Measurements from ENCODE around the gene SMG1. TPM values are rescaled to one million over a fixed set of nuclear protein-coding genes. Genes with fewer than 3 reads are reported as not detected.
"Not testable (repeated sequence)": the region's sequence is repeated elsewhere in the genome, so short reads cannot be mapped to it uniquely, and the experiment has no call there.

SMG1 gene
- total RNA-seq, 1 donor from 2014 or later: 67.1 TPM

- H3K36me3 ChIP-seq (ENCODE audit: control insufficient read depth, insufficient read depth, low read length): no peaks in the 10 kb centered on the region
- DNase-seq (ENCODE audit: low read depth): no peak
- no peak overlapping the region for H3K4me3 ChIP-seq (ENCODE audit: low read depth, low read length)
- TF ChIP-seq CTCF (IDR thresholded peaks at IDR 0.05; ENCODE audit: insufficient read depth, low read length, severe bottlenecking): no peak
- H3K27me3 ChIP-seq (ENCODE audit: control insufficient read depth, insufficient read depth, low read length): no peaks in the 10 kb centered on the region
- FAIRE-seq: no peak
Observed at GRCh38 chr16:18937390-18937789, 11.2 kb upstream of the SMG1 start.

- TF ChIP-seq CTCF (IDR thresholded peaks at IDR 0.05; ENCODE audit: insufficient read depth, low read length, severe bottlenecking): no peak
- no peak overlapping the region for H3K4me3 ChIP-seq (ENCODE audit: low read depth, low read length)
- no peaks in the 10 kb centered on the region for H3K36me3 ChIP-seq (ENCODE audit: control insufficient read depth, insufficient read depth, low read length)
- DNase-seq (ENCODE audit: low read depth) (no peak), FAIRE-seq (no peak)
- H3K27me3 ChIP-seq (ENCODE audit: control insufficient read depth, insufficient read depth, low read length): no peaks in the 10 kb centered on the region
Observed at GRCh38 chr16:18936727-18937340, 10.6 kb upstream of the SMG1 start.

- H3K27me3 ChIP-seq (ENCODE audit: control insufficient read depth, insufficient read depth, low read length): no peaks in the 10 kb centered on the region
- DNase-seq (ENCODE audit: low read depth): no peak
- H3K36me3 ChIP-seq (ENCODE audit: control insufficient read depth, insufficient read depth, low read length): no peaks in the 10 kb centered on the region
- H3K4me3 ChIP-seq (ENCODE audit: low read depth, low read length): no peak overlapping the region
- no peak for TF ChIP-seq CTCF (IDR thresholded peaks at IDR 0.05; ENCODE audit: insufficient read depth, low read length, severe bottlenecking)
- no peak for FAIRE-seq
Observed at GRCh38 chr16:18933501-18933900, 7.3 kb upstream of the SMG1 start.

- no peak overlapping the region for H3K4me3 ChIP-seq (ENCODE audit: low read depth, low read length)
- no peak for FAIRE-seq
- no peaks in the 10 kb centered on the region for H3K27me3 ChIP-seq (ENCODE audit: control insufficient read depth, insufficient read depth, low read length)
- no peak for TF ChIP-seq CTCF (IDR thresholded peaks at IDR 0.05; ENCODE audit: insufficient read depth, low read length, severe bottlenecking)
- DNase-seq (ENCODE audit: low read depth): no peak
- no peaks in the 10 kb centered on the region for H3K36me3 ChIP-seq (ENCODE audit: control insufficient read depth, insufficient read depth, low read length)
Observed at GRCh38 chr16:18932243-18932987, 6.2 kb upstream of the SMG1 start.

GRCh38 chr16:18931756-18932155 is 5.5 kb upstream of the SMG1 start:
- Histone ChIP-seq H3K36me3 (ENCODE audit: control insufficient read depth, insufficient read depth, low read length) (no peaks in the 10 kb centered on the region), H3K27me3 (ENCODE audit: control insufficient read depth, insufficient read depth, low read length) (no peaks in the 10 kb centered on the region), H3K4me3 (ENCODE audit: low read depth, low read length) (no peak overlapping the region)
- DNase-seq (ENCODE audit: low read depth) (no peak), FAIRE-seq (no peak)
- TF ChIP-seq CTCF (IDR thresholded peaks at IDR 0.05; ENCODE audit: insufficient read depth, low read length, severe bottlenecking): no peak

GRCh38 chr16:18930095-18930494 is 3.9 kb upstream of the SMG1 start:
- not testable (repeated sequence) for H3K4me3 ChIP-seq (ENCODE audit: low read depth, low read length); FAIRE-seq; DNase-seq (ENCODE audit: low read depth)

GRCh38 chr16:18928073-18928472 is 1.9 kb upstream of the SMG1 start:
- not testable (repeated sequence) for H3K4me3 ChIP-seq (ENCODE audit: low read depth, low read length); DNase-seq (ENCODE audit: low read depth); H3K27me3 ChIP-seq (ENCODE audit: control insufficient read depth, insufficient read depth, low read length); FAIRE-seq; H3K36me3 ChIP-seq (ENCODE audit: control insufficient read depth, insufficient read depth, low read length)

More at GRCh38 chr16:18930095-18930494, 3.9 kb upstream of the SMG1 start:
- not testable (repeated sequence) for H3K27me3 ChIP-seq (ENCODE audit: control insufficient read depth, insufficient read depth, low read length); H3K36me3 ChIP-seq (ENCODE audit: control insufficient read depth, insufficient read depth, low read length)

- peak; percentile 39 for DNase-seq (ENCODE audit: low read depth)
- H3K4me3 ChIP-seq (ENCODE audit: low read depth, low read length): peak overlapping the region; percentile 62
- not testable (repeated sequence) for H3K36me3 ChIP-seq (ENCODE audit: control insufficient read depth, insufficient read depth, low read length); H3K27me3 ChIP-seq (ENCODE audit: control insufficient read depth, insufficient read depth, low read length); FAIRE-seq
Observed at GRCh38 chr16:18925215-18925985, 808 bp downstream of the SMG1 start.

- not testable (repeated sequence) for FAIRE-seq; H3K36me3 ChIP-seq (ENCODE audit: control insufficient read depth, insufficient read depth, low read length); H3K27me3 ChIP-seq (ENCODE audit: control insufficient read depth, insufficient read depth, low read length); DNase-seq (ENCODE audit: low read depth); H3K4me3 ChIP-seq (ENCODE audit: low read depth, low read length)
Observed at GRCh38 chr16:18923935-18924334, 2.3 kb downstream of the SMG1 start.
